ENCODE results near the gene MYO1E.
"Not testable (repeated sequence)": the region's sequence is repeated elsewhere in the genome, so short reads cannot be mapped to it uniquely, and the experiment has no call there.

Gene MYO1E

GRCh38 chr15:59345326-59345725, 27.3 kb downstream of the MYO1E start:
- Mint-ChIP-seq H3K9me3 (peaks cover 4% of the 10 kb centered on the region), H3K4me3 (no peak overlapping the region), H3K4me1 (peaks cover 3% of the 10 kb centered on the region), H3K27me3 (no peaks in the 10 kb centered on the region), H3K36me3 (no peaks in the 10 kb centered on the region), H3K27ac (no peak overlapping the region)

- no peak overlapping the region for H3K4me3 Mint-ChIP-seq
- no peaks in the 10 kb centered on the region for H3K4me1 Mint-ChIP-seq
- H3K27me3 Mint-ChIP-seq = no peaks in the 10 kb centered on the region
- H3K9me3 Mint-ChIP-seq = peaks cover 4% of the 10 kb centered on the region
- H3K36me3 Mint-ChIP-seq = no peaks in the 10 kb centered on the region
- no peak overlapping the region for H3K27ac Mint-ChIP-seq
Measured at GRCh38 chr15:59344311-59344710, 28.4 kb downstream of the MYO1E start.

GRCh38 chr15:59340325-59340724, 32.3 kb downstream of the MYO1E start:
- H3K36me3 Mint-ChIP-seq = no peaks in the 10 kb centered on the region
- H3K27ac Mint-ChIP-seq = no peak overlapping the region
- H3K4me3 Mint-ChIP-seq = no peak overlapping the region
- peaks cover 4% of the 10 kb centered on the region for H3K9me3 Mint-ChIP-seq
- no peaks in the 10 kb centered on the region for H3K4me1 Mint-ChIP-seq
- no peaks in the 10 kb centered on the region for H3K27me3 Mint-ChIP-seq

DNA sequence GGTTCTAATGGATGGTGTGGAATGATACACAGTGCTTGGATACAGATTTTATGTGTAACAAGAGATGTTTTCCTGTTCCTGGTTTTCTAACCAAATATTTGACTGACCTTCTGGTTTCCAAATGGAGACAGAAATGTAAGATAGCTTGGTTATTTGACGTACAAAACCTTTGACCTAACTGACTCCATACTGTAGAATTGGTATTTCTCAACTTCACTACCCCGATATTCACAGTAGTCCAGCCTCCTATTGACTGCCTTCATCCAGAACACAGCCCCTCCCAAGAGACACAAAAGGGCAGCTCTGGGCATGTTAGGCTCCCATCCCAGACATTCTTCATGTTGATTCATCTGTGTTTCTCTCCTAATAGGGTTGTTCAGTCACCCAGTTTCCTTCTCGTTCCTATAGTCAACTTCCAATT, 33.4 kb downstream of the MYO1E start:
- Mint-ChIP-seq H3K36me3 (no peaks in the 10 kb centered on the region), H3K27me3 (no peaks in the 10 kb centered on the region), H3K4me3 (no peak overlapping the region), H3K9me3 (peaks cover 4% of the 10 kb centered on the region), H3K4me1 (no peaks in the 10 kb centered on the region), H3K27ac (no peak overlapping the region)

- Mint-ChIP-seq H3K9me3 (peaks cover 4% of the 10 kb centered on the region), H3K36me3 (no peaks in the 10 kb centered on the region), H3K27me3 (no peaks in the 10 kb centered on the region), H3K27ac (no peak overlapping the region), H3K4me3 (no peak overlapping the region), H3K4me1 (no peaks in the 10 kb centered on the region)
Measured at GRCh38 chr15:59338414-59338813, 34.3 kb downstream of the MYO1E start.

DNA sequence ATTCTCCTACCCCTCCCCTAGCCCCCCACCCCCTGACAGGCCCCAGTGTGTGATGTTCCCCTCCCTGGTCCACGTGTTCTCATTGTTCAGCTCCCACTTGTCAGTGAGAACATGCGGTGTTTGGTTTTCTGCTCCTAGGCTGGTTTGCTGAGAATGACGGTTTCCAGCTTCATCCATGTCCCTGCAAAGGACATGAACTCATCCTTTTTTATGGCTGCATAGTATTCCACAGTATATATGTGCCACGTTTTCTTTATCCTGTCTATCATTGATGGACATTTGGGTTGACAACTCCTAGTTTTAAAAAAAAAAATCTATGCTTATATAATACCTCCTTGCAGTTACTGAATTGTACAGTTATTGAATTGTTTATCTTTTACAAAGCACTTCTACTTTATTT, 35.9 kb downstream of the MYO1E start:
- not testable (repeated sequence) for H3K27ac Mint-ChIP-seq, H3K27me3 Mint-ChIP-seq, H3K4me3 Mint-ChIP-seq, H3K36me3 Mint-ChIP-seq, H3K4me1 Mint-ChIP-seq, H3K9me3 Mint-ChIP-seq

GRCh38 chr15:59335207-59335786, 37.4 kb downstream of the MYO1E start:
- no peak overlapping the region for H3K4me3 Mint-ChIP-seq
- H3K27ac Mint-ChIP-seq = no peak overlapping the region
- no peaks in the 10 kb centered on the region for H3K27me3 Mint-ChIP-seq
- H3K4me1 Mint-ChIP-seq = no peaks in the 10 kb centered on the region
- no peaks in the 10 kb centered on the region for H3K36me3 Mint-ChIP-seq
- H3K9me3 Mint-ChIP-seq = no peaks in the 10 kb centered on the region

- no peaks in the 10 kb centered on the region for H3K4me1 Mint-ChIP-seq
- no peak overlapping the region for H3K27ac Mint-ChIP-seq
- no peaks in the 10 kb centered on the region for H3K9me3 Mint-ChIP-seq
- H3K36me3 Mint-ChIP-seq = no peaks in the 10 kb centered on the region
- H3K27me3 Mint-ChIP-seq = no peaks in the 10 kb centered on the region
- no peak overlapping the region for H3K4me3 Mint-ChIP-seq
Measured at GRCh38 chr15:59334076-59334415, 38.6 kb downstream of the MYO1E start.

- no peaks in the 10 kb centered on the region for H3K4me1 Mint-ChIP-seq
- H3K36me3 Mint-ChIP-seq = no peaks in the 10 kb centered on the region
- no peak overlapping the region for H3K4me3 Mint-ChIP-seq
- H3K9me3 Mint-ChIP-seq = no peaks in the 10 kb centered on the region
- no peak overlapping the region for H3K27ac Mint-ChIP-seq
- H3K27me3 Mint-ChIP-seq = no peaks in the 10 kb centered on the region
Measured at GRCh38 chr15:59333401-59334075, 39.1 kb downstream of the MYO1E start.

DNA sequence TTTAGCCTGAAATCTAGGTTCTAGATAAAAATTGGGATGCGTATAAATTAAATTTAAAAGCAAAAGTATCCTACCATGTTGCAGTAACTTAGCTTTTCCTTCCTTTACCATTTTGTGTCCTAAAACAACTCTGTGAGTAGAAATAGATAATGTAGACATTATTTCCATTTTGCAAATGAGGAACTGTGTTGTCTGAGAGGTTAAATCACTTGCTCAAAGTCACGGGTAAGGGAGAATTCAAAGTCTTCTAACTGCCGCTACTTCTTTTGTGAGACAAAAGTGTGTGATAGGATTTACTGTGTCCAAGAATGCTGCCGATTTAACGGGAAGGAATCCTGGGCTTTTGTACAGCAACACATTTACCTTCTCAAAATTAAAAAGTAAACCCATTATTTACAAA, 40.7 kb downstream of the MYO1E start:
- H3K4me3 Mint-ChIP-seq = no peak overlapping the region
- no peaks in the 10 kb centered on the region for H3K9me3 Mint-ChIP-seq
- H3K27ac Mint-ChIP-seq = no peak overlapping the region
- H3K4me1 Mint-ChIP-seq = peaks cover 3% of the 10 kb centered on the region
- H3K36me3 Mint-ChIP-seq = no peaks in the 10 kb centered on the region
- H3K27me3 Mint-ChIP-seq = peaks cover 2% of the 10 kb centered on the region

DNA sequence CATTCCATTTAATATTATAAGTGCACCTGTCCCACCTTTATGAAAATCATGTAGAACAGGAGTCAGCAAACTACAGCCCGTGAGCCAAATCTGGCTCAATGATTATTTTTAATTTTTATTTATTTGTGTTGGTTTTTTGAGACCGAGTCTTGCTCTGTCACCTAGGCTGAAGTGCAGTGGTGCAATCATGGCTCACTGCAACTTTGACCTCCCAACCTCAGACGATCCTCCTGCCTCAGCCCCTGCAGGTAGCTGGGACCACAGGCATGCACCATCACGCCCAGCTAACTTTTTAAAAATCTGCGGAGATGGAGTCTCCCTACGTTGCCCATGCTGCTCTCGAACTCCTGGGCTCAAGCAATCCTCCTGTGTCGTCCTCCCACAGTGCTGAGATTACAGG, 42.0 kb downstream of the MYO1E start:
- H3K27ac Mint-ChIP-seq = no peak overlapping the region
- H3K4me1 Mint-ChIP-seq = peaks cover 3% of the 10 kb centered on the region
- H3K36me3 Mint-ChIP-seq = no peaks in the 10 kb centered on the region
- H3K4me3 Mint-ChIP-seq = no peak overlapping the region
- H3K27me3 Mint-ChIP-seq = peaks cover 2% of the 10 kb centered on the region
- H3K9me3 Mint-ChIP-seq = no peaks in the 10 kb centered on the region

GRCh38 chr15:59329570-59330350, 42.9 kb downstream of the MYO1E start:
- H3K27ac Mint-ChIP-seq = no peak overlapping the region
- H3K4me3 Mint-ChIP-seq = no peak overlapping the region
- no peaks in the 10 kb centered on the region for H3K9me3 Mint-ChIP-seq
- H3K4me1 Mint-ChIP-seq = peaks cover 3% of the 10 kb centered on the region
- no peaks in the 10 kb centered on the region for H3K36me3 Mint-ChIP-seq
- peaks cover 2% of the 10 kb centered on the region for H3K27me3 Mint-ChIP-seq

DNA sequence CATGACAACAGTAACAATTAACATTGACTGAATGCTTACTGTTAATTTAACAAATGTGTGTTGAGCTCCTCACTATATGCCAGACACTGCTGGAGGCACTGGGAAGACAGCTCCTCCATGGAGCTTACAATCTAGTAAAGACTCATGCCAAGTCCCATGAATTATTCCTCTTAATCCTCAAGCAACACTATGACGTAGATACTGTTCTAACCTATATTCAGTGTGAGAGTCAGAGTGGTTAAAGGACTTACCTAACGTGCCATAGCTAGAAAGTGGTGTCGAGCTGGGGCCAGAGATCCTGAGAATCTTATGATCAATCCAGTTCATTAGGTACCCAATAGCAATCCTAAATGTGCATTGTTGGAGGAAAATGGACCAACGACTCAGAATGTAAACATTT, 43.6 kb downstream of the MYO1E start:
- Mint-ChIP-seq H3K4me1 (peaks cover 3% of the 10 kb centered on the region), H3K27ac (no peak overlapping the region), H3K36me3 (no peaks in the 10 kb centered on the region), H3K27me3 (peaks cover 2% of the 10 kb centered on the region), H3K4me3 (no peak overlapping the region), H3K9me3 (no peaks in the 10 kb centered on the region)

GRCh38 chr15:59327942-59328341, 44.7 kb downstream of the MYO1E start:
- Mint-ChIP-seq H3K4me1 (peaks cover 3% of the 10 kb centered on the region), H3K4me3 (no peak overlapping the region), H3K9me3 (no peaks in the 10 kb centered on the region), H3K27me3 (peaks cover 2% of the 10 kb centered on the region), H3K27ac (no peak overlapping the region), H3K36me3 (no peaks in the 10 kb centered on the region)

GRCh38 chr15:59326856-59327255, 45.8 kb downstream of the MYO1E start:
- Mint-ChIP-seq H3K4me3 (no peak overlapping the region), H3K9me3 (no peaks in the 10 kb centered on the region), H3K4me1 (peaks cover 3% of the 10 kb centered on the region), H3K27ac (no peak overlapping the region), H3K36me3 (no peaks in the 10 kb centered on the region), H3K27me3 (peaks cover 2% of the 10 kb centered on the region)

GRCh38 chr15:59322056-59322759, 50.5 kb downstream of the MYO1E start:
- H3K36me3 Mint-ChIP-seq = no peaks in the 10 kb centered on the region
- peaks cover 7% of the 10 kb centered on the region for H3K4me1 Mint-ChIP-seq
- no peak overlapping the region for H3K4me3 Mint-ChIP-seq
- no peaks in the 10 kb centered on the region for H3K27me3 Mint-ChIP-seq
- no peaks in the 10 kb centered on the region for H3K9me3 Mint-ChIP-seq
- no peak overlapping the region for H3K27ac Mint-ChIP-seq

Measured in activated naive CD4-positive, alpha-beta T cell treated with anti-CD3 and anti-CD28 coated beads, Interleukin-2, amount 50 U/mL, for 24 hours (primary cell).